Hematopoietic multipotent progenitor cell treated with erythropoietin and hydrocortisone succinate and interleukin-3 and kit ligand, for 15 days (in vitro differentiated cells): Measurements from ENCODE around the gene NOC2L.
"Not testable (repeated sequence)": the region's sequence is repeated elsewhere in the genome, so short reads cannot be mapped to it uniquely, and the experiment has no call there.

Source experiments
- DNase-seq: peaks from one replicate; pipeline ENCODE4 v3.0.0-alpha.2; 2015; ENCODE audit warnings: low spot score

The NOC2L gene

DNA sequence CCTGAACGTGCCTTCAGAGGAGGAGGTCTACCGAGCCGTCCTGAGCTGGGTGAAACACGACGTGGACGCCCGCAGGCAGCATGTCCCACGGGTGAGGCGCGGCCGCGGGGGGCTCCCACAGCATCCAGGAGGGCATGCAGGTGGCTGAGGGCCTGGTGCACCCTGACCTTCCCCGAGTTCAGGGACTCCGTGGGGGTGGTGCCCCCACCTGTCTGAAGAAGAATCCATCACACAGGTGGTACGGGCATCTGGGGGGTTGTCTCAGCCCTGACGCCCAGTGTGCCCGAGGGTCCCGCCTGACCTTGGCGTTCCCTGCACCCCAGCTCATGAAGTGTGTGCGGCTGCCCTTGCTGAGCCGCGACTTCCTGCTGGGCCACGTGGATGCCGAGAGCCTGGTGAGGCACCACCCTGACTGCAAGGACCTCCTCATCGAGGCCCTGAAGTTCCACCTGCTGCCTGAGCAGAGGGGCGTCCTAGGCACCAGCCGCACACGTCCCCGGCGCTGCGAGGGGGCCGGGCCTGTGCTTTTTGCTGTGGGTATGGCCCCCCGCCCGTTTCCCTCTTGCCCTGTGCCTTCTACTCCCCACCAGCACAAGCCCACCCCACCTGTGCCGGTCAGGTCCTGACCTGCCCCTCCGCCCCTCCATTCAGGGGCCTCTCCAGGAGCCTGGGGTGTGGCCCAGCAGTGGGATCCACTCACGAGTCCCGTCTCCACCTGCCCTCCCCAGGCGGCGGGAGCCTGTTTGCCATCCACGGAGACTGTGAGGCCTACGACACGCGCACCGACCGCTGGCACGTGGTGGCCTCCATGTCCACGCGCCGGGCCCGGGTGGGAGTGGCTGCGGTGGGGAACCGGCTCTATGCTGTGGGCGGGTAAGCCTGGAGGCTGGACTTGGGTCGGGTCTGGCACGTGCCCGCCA, 3.6 kb upstream of the NOC2L start:
- no peak for DNase-seq

GRCh38 chr1:961132-961669, 2.1 kb upstream of the NOC2L start:
- no peak for DNase-seq

DNA sequence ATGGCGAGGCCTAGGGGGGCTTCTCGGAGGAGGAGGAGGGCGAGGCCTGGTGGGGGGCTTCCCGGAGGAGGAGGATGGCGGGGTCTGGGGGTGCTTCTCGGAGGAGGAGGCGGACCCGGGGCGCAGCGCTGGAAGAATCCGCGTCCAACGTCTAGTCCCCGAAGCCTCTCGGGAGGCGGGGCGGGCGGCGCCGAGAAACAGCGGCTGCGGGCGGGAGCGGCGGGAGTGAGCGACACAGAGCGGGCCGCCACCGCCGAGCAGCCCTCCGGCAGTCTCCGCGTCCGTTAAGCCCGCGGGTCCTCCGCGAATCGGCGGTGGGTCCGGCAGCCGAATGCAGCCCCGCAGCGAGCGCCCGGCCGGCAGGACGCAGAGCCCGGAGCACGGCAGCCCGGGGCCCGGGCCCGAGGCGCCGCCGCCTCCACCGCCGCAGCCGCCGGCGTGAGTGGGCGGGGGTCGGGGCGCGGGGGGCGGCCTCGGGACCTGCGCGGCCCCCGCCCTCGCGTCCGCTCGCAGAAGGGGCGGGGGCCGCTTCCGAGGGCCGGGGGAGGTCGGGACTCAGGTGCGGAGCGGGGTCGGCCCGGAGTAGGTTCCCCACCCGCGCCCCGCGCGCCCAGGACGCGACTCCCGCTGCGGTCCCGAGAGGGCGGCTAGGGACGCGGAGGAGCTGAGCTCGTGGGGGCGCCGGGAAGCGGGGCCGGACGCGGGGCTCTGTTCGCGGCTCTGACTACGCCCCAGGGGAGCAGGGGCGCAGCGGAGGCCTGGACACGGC, 1.5 kb upstream of the NOC2L start, which contains the start of gene KLHL17:
Gene KLHL17 (plus strand): TSS at position 222 of the 769 bp plus-strand sequence. CDS start 110 bp downstream, at position 332.
- peak; percentile 75 for DNase-seq

- no peak for DNase-seq
These were observed 791 bp upstream of the NOC2L start for GRCh38 chr1:959731-960362.

DNA sequence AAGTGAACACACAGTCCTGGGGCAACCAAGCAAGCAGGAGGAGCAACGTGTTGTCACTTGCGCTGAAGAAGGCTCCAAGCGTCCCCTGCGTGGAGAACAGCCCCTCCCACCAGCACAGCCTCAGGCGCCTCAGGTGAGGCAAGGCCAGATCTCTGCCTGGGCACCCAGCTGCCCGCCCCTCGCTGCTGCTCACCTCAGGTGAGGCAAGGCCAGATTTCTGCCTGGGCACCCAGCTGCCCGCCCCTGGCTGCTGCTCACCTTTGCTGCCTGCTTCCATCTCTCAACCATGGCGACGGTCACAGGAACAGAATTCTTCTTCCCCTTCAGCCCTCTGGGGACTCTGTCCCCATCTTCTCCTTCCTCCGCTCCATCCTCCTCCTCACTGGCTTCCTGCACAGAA, 2.4 kb downstream of the NOC2L start:
- DNase-seq, result no peak

GRCh38 chr1:955474-955873, 3.6 kb downstream of the NOC2L start:
- no peak for DNase-seq

DNA sequence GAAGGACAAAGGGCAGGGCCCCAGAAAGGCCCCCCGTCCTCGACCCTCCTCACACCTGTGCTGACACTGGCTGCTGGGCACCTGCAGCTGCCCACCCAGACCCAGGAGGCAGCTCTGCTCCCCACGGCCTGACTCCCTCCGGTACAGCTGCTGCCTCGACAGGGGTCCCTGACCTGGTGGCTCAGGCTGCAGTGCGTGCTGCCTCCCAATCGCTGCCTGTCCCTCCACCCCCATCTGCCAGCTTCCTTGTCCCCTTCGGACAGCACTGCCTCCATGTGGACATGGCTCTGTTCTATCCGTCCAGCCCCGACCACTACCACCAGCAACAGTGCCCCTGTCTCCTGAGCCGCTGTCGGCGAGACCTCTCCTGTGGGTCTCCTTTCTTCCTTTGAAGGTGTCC, 4.1 kb downstream of the NOC2L start:
- DNase-seq, result no peak

DNA sequence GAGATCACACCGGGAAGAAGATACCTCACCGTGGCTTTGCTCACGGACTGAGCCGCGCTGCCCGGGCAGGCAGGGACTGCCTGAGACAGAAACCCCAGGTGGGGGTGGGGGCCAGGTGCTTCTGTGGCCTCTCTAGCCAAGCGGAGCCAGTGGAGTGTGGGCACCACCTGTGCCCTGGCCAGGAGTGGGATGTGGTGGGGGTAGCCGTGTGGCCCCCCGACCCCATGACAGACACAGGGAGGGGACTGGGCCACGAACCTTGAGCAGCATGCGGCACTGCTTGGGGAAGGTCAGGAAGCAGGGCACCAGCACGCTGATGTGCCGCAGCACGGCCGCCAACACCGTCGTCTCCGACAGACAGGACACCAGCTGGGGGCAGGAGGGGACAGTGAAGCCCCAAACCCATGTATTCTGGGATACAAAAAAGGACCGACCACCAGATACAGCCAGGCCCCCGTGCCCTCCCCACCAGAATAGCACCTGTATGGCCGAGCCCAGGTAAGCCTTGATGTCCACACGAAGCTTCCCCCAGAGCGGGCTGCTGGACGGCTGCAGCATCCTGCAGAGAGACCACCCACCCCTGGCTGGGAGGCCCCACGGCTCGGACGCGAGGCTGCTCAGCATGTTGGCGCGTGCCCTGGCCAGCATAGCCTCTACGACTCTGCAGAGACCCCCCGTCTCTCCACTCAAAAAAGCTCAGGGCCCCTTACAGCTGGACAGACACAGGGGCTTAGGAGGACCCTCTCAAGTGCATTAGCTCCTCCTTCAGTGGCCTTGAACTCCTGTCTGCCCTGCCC, 5.3 kb downstream of the NOC2L start:
- DNase-seq, result no peak

DNA sequence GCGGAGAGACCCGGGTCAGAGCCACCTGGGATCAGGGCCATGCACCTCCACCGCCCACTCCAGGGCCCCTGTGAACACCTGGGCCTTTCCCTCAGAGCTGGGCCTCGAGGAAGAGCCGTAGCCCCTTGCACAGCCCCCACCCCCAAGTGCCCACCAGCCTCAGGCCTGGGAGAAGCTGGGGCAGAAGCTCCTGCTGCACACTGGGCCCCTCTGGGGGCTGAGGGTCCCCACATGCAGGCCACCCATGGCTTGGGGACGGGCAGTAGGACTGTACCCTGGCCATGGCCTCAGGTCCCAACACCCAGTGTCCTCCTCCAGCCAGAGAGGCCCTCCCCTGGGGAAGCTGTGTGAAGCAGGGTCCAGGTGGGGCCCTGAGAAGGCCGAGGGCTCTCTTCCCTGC, 6.5 kb downstream of the NOC2L start:
- DNase-seq, result no peak

DNA sequence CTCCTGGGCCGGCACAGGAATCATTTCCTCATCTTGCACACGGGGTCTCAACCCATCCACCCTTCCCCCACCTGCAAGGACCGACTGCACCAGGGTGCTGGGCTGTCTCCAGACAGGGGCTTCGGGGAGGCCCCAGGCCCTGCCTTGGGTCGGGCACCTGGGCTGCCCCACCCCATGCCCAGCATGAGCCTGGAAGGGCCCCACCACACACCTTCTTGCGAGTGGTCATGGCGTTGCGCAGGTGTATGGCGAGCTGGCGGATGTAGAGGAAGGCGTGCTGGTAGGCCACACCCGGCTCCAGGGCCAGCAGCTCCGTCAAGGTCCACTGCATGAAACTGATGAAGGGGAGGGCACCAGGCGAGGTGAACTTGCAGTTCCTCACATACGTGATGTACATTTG, 6.9 kb downstream of the NOC2L start:
- no peak for DNase-seq

GRCh38 chr1:951364-951763, 7.7 kb downstream of the NOC2L start:
- DNase-seq, result no peak

- DNase-seq, result no peak
These were observed 8.2 kb downstream of the NOC2L start for GRCh38 chr1:950881-951280.

DNA sequence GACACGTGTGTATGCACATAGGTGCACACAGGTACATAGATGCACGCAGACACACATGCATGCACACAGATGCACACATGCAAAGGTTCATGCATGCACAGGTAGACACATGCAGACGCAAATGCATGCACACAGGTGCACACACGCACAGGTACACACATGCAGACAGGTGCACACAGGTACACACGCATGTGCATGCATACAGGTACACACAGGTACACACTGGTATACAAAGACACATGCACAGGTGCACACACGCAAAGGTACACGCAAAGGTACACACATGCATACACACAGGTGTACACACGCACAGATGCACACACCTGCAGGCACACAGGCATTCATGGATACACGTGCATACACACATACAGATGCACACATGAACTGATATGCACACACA, 8.8 kb downstream of the NOC2L start:
- DNase-seq, result no peak

DNA sequence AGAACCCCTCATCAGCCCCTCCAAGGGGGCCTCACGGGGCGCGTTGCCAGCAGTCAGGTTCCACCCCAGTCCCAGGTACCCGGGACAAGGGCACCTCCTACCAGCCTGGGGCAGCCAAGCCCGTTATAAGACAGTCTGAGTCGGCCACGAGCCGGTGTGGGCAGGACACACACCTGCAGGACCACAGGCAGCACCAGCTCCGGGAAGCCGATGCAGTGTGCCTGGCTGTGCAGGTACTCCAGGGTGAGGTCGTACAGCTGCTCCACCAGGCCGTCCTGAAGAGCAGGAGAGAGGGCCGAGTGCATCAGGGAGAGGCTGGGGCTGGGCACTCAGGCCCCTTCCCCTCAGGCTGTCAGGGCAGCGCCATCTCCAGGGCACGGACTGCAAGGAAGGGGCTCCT, 11.1 kb downstream of the NOC2L start:
- no peak for DNase-seq

GRCh38 chr1:946811-947210, 12.2 kb downstream of the NOC2L start:
- not testable (repeated sequence) for DNase-seq

DNA sequence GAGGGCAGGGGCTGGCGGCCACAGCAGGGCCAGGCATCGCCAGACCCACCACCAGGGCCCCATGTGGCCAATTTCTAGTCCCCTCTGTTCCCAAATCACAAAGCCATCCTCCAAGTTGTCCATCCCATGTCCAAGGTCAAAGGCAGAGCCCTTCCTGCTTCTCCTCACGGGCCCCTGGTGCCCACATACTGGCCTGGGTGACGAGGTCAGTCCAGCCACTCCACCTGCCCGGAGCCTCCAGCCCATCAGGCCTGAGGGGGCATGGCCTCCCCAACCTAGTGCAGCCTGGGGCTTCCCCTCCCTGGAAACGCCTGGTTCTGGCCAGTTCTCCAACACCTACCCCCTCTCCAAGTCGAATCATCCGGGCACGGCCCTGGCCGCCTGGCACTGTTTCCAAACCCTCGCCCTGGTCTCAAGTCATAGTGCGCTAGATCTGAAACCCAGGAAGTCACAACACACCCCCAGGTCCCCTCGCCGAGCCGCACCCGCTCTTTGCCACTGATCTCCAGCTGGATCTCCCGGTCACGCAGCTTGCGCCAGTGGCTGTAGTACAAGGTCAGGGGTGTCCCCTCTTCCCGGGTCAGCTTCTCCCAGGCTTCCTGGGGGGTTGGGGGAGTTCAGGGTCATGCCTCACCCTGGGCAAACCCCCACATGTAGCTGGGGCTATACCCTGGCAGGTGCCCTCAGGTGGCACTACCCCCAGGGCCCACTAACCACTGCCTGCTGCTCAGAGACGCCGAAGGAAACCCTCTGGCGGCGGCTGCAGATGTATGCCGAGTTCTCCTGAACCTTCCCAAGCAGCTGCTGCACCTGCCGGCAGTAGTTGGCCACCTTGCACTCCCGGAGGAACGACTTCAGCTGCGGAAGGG, 13.1 kb downstream of the NOC2L start:
- no peak for DNase-seq

DNA sequence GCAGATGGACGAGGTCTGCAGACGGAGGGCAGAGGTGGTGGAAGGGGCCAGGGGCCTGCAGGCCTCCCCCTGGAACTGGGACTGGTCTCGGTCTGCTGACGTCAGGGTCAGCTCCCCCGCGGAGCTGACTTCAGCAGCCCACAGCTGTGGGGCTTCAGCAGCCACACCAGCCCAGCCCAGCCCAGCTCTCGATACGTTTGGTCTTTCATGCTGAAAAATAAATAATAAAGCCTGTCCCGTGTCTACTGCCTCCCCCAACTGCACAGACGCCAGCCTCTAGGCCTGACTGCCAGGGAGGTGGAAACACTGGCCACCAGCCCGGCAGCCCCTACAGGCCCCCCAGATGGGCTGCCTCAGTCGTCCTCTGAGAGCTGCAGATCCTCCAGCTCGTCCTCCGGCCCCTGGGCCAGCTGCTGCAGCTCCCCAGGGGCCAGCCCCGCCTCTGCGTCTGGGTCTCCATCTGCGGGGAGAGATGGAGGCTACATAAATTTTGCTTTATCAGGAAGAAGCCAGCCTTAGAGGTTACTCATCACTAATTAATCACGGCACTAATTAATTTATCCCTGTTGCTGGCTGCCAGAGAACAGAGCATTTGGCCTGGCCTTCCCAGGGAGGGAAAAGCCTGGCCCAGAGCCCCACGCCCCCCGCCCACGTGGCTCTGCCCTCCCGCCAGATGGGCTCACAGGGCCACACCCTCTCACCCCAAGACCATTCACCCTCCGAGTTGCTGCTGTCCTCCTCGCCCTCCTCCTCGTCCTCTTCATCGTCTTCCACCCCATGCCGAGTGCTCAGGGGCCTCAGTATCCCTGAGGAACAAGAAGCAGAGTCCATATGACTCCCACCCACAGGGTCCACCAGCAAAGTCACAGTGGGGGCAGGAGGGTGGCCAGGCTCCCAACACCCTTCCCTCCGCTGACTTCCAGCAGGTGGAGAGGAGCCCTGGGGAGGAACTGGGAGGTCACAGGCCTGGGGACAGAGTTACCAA, 14.4 kb downstream of the NOC2L start:
- DNase-seq, result no peak

DNA sequence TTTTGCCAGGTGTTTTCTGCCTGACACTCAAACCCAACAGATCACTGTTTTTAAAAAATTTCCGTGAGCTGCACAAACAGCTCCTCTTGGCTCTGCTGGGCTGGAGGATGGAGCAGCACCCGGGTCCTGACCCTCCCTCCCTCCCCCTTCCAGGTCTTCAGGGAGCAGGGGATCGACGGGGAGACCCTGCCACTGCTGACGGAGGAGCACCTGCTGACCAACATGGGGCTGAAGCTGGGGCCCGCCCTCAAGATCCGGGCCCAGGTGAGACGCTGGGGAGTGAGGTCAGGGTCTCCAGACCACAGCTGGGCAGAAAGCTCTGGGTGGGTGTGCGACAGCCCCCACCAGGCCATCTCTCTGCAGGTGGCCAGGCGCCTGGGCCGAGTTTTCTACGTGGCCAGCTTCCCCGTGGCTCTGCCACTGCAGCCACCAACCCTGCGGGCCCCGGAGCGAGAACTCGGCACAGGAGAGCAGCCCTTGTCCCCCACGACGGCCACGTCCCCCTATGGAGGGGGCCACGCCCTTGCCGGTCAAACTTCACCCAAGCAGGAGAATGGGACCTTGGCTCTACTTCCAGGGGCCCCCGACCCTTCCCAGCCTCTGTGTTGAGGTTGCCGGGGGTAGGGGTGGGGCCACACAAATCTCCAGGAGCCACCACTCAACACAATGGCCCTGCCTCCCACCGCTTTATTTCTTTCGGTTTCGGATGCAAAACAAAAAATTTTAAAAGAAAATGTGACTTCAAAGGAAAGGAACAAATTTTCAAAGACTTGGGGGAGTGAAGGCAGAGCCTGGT, 15.3 kb downstream of the NOC2L start:
- DNase-seq, result no peak
